GM12892 (cell line): ENCODE measurements around the gene IL4I1.
A peak's percentile ranks its signal among the peaks of the same experiment; 100 is the strongest.

Experiments
- POLR2A ChIP-seq: IDR thresholded peaks from 2 replicates; pipeline ENCODE4 v1.6.1; 2011; ENCODE audit warnings: low read depth, low read length, control low read depth
- POLR2AphosphoS5 ChIP-seq: IDR thresholded peaks from 2 replicates; pipeline ENCODE4 v1.6.1; 2011; ENCODE audit warnings: low read depth, low read length, control low read depth

- TF ChIP-seq POLR2AphosphoS5: 0 out of 2 replicates have a peak, but pooled peaks have one; percentile 20
- no peak for TF ChIP-seq POLR2A
Measured at GRCh38 chr19:49854378-49855263, 42.1 kb downstream of the IL4I1 start.
